Measurements from ENCODE around the gene CNTNAP1. TPM values are rescaled to one million over a fixed set of nuclear protein-coding genes. Genes with fewer than 3 reads are reported as not detected.

Gene CNTNAP1
- polyA plus RNA-seq, 4 donors = 8.4 to 10.1 (median 8.5) TPM

DNA sequence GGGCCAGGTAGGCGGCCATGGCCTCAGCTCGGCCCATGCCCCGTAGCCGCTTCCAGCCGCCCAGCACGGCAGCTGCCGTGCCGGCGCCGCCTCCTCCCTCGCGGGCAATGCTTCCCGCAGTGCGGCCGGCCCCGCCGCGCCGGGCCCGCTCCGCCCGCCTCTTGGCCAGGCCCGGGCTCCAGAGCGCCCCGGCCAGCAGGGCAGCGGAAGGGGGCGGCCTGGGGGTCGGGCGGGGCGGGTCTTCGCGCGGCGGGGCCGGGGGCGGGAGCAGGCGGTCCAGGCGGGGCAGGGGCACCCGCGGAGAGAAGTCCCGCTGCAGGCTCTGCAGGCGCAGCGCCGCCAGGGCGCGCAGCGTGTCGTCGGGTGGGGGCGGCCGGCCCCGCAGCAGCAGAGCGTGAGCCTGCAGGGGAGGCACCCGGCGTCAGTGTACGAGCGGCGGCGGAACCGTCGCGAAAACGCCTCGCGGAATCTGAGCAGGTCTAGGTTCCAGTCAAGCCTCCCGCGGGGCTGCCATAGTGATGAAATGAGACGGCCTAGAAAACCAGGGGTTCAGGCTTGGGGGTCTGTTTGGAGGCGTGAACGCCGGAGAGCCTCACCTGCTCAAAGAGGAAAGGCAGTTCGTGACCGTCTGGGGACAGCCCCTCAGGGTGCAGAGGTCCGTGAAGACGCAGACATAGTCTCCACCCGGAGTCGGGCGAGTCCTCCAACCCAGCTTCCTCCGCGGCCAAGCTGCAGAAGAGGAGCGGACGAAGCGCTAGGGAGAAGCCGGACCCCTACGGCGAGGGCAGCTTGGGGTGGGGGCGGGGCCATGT is 12.1 kb upstream of the CNTNAP1 start:
- DNase-seq (ENCODE audit: low read depth in 4 of 4, low spot score in 3 of 4) = no peak

DNA sequence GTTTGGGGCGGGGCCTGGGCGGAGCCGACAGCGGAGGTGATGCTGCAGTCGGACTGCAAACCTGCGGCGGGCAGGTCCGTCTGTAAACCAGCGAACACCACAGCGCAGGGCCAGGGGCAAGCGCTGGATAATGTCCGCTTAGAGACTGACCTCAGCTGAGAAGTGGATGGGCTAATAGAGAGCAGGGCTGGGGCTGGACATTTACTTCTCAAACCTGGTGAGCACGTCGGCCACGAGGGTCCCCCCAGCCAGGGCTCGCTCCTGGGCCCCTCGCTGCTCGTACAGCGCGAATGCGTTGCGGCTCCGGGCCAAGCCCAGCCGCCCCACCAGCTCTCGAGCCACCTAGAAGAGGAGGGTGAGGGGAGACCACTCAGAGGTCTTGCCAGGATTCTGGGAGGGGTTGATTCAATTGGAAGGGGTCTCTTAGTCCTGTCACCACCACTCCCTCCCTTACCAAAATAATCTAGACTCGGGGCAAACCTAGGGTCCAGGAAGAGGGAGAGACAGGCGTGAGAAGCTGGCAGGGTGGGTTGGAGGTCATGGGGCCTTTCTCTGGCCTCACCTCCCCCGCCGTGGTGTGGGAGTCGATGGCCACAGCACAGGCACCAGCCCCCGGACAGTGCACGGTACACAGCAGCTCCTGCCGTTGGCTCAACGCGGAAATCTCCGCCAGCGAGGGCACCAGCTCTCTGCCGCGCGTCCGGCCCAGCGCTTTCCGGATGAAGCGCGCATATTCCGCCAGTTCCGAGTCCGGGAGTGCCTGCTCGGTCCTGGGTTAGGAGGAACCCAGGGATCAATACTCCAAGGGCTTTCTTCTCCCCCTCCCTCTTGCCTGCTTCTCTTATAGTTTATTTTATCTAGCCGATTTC is 11.3 kb upstream of the CNTNAP1 start:
- DNase-seq (ENCODE audit: low read depth in 4 of 4, low spot score in 3 of 4) = no peak

DNA sequence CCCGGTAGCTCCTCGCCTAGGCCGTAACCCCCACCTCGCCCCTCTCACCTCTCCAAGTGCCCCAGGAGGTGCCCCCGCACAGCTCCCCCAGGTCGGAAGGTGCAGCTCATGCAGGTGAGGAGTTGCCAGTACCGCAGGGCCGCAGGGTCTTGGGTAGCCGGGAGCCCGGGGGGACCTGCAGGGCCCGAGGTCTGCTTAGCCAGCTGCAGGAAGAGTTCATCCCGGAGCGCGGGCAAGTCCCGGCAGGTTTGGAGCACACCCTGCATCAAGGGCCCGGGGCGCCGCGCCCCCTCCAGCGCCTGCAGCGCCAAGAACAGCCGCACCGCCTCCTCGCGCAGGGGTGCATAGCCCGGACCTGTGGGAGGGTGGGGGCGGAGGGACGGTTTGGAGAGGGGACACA is 10.3 kb upstream of the CNTNAP1 start:
- DNase-seq (ENCODE audit: low read depth in 4 of 4, low spot score in 3 of 4) = no peak

DNA sequence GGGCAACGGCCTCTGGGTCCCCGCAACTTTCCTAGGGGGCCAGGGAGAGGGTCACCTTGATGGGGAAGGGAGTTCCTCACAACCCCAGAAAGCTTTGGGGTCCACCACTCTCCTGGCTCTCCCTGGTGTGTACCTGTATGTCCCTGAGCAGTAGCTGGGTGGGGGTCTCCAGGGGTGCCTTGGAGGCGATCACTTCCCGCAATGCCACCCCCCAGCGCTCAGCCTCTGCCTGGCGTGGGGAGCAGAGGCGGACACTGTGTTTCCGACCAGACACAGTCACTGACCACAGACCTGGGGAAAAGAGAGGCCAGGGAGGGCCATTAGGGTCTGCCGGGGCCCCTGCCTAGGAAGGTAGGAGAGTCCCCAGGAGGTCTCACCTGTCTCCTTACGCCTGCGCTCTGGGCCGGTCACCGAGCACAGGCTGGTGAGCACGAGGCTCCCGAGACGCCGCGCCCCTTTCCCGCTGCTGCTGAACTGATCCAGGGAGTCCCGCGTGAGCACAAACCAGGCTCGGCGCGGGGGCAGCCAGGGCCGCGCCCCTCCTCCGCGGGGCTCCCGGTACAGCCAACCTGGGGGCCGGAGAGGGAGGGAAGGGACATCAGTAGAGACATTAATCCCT is 9.0 kb upstream of the CNTNAP1 start:
- DNase-seq (ENCODE audit: low read depth in 4 of 4, low spot score in 3 of 4) = no peak

DNA sequence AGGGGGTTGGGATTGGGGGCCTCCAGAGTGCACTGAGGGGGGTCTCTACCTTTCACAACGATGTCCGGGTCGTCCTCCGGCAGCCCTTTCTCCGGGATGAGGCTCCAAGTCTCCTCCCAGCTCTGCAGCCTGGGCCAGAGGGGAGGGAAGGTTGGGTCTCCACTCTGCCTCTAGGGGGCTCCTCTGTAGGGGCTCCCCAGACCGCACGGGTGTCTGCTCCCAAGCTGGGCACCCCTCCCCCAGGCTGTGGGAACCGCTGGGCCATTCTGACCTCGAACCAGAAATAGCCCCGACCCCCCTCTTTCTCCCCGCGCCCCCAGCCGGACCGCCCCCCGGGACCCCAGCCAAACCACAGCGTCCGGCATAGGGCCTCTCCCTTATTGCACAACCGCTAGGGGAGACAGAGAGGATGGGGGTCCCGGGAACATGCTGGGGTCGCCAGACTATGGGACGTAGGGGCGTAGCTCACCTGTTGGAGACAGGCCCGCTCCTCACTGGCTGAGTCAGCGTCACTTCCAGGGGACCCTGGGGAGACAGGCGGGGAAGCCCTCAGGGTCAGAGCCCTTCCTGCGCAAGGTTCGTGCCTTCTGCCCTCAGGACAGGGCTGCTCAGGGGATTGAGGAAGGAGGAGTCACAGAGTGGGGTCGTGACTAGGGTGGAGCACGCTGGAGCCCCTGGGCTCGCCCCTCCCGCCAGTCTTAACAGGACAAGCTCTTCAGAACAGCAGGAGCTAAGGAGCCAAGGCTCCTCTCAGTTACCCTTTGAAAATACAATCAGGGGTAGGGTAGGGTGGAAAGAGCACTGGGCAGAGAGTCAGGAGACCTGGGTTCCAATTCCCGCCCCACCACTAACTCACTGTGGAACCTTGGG is 8.2 kb upstream of the CNTNAP1 start:
- no peak for DNase-seq (ENCODE audit: low read depth in 4 of 4, low spot score in 3 of 4)

DNA sequence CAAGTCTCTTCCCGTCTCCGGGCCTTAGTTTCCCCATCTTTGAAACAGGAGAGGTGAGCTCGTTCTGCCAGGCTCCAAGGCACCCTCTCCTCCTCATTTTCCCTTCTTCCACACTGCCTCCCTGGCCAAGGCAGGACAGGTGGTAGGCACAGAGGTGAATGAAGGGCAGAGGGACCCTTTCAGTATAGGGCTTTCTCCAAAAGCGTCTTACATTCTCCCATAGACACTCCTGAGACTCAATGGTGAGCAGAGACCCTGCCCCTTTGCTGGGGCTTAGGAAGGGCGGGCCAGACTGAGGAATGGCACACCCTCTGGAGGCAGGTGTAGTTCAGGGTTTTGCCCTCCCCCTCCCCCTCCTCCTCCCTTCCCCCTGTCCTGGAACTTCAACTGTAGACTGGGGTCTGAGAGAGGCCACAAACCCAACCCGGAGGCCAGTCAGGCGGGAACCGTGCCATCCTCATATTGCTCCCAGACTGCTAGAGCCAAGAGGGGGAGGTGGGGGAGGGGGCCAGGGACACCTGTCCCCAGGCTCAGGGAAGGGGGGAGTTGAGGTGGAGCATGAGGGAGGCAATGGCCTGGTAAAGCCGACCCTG is 7.5 kb upstream of the CNTNAP1 start:
- DNase-seq (ENCODE audit: low read depth in 4 of 4, low spot score in 3 of 4) = no peak

DNA sequence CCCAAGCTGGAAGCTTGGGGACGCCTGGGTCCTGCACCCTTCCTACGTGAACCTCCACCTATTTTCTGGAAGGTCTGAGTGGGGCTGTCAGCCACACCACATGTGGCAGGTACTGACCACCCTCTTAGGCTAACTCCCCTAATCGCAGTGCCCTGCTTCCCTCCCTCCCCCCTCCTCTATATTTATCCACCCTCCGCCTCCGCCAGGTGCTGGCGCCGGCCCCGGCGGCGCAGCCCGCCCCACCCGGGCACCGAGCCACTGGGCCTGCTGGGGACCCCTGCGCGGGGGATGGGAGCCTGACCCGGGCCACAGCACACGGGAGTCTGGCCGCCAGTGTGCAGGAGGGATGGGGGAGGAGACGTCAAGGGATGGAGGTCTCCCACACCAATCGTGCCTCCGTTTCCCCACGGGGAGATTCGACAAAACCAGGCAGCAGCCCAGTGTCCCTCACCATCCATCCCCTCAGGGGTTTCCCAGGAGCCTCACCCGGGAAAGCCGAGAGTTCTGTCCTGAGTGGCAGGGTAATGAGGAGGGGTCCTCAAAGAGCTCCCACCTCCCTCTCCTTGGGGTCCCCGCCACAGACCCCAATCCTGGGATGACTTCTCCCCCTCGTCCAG is 6.9 kb upstream of the CNTNAP1 start:
- no peak for DNase-seq (ENCODE audit: low read depth in 4 of 4, low spot score in 3 of 4)

DNA sequence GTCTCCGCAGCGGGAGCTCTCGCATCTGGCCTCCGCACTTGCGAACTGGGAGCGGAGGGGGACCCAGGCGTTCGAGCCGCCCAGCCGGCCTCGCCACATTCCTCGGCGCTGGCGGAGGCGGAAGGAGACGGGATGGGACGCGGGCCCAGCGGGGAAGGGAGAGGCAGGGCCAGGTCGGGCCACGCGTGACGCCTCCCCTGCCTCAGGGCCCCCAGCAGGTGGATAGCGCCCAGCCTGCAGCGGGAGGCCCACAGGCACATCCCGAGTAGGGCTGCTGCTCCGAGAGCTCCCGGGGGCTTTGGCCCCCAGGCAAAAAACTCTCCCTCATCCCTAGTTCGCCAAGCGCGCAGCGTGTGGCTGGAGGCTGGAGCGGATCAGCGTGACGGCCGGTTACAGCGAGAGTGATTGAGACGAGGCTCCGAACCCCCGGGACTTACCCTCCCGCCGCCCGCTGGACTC is 6.3 kb upstream of the CNTNAP1 start:
- no peak for DNase-seq (ENCODE audit: low read depth in 4 of 4, low spot score in 3 of 4)

DNA sequence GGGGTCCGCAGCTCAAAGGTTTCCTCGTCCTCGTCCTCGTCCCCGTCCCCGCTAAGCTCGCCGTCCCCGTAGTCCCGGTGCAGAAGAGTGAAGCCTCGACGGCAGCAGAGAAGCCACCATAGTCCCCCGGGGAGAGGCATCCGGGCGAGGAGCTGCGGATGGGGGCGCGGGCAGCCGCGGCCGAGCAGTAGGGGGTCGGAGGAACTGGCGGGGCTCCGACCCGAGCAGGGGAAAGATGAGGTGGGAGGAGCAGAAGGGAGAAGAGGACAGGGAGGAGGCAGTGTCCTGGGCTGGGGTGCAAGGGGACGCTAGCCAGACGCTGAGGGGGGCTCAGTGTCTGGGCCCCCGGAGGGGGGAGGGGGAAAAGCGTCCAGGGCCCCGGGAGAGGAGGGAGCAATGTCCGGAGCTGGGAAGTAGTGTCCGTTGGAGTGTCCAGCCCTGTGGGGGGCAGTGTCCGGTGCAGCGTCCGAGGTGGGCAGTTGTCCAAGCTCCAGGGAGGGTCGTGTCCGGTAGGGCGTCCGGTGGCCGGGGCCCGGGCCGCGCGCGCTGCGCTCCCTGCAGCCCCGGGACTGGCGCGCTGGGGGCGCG is 5.8 kb upstream of the CNTNAP1 start, which contains the start of gene PLEKHH3:
TSS of gene PLEKHH3 (minus strand) at position 571 of the 588 bp plus-strand sequence. CDS start at position 140, 431 bp downstream.
- peak in 1 of 4 donors; percentile 68 for DNase-seq (ENCODE audit: low read depth in 4 of 4, low spot score in 3 of 4)

DNA sequence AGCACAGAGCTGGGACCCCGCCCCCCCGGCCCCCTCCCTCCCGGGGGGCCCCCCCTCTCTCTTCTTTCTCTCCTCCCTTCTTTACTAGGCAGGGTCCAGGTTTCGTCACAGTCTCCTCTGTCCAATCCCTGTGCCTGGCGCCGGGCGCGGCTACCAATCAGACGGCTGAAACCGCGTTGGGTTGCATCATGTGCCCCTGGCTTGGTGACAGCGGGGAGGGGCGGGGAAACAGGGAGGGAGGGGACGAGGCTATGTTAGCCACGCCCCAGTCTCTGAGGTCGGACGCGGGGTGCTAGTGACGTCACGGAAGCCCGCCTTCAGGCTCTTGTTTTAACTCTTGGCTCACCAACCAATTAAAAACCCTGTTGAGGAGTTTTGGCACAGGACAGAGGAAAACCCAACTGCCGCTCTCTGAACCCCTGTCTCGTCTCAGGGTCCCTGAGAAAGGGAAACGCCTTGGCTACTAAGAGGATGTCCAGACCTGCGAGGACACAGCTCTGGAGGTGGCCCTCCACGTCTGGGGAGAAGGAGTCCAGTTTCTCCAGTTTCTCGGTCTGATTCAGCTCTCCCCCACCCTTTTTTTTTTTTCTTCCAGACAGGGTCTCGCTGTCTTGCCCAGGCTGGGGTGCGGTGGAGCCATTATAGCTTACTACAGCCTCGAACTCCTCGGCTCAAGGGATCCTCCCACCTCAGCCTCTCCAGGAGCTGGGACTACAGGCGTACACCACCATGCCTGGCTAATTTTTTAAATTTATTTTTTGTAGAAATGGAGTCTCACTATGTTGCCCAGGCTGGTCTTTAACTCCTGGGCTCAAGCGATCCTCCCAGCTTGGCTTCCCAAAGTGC is 5.1 kb upstream of the CNTNAP1 start:
- peak; percentile 99 to 100 (median 99) for DNase-seq (ENCODE audit: low read depth in 4 of 4, low spot score in 3 of 4)

DNA sequence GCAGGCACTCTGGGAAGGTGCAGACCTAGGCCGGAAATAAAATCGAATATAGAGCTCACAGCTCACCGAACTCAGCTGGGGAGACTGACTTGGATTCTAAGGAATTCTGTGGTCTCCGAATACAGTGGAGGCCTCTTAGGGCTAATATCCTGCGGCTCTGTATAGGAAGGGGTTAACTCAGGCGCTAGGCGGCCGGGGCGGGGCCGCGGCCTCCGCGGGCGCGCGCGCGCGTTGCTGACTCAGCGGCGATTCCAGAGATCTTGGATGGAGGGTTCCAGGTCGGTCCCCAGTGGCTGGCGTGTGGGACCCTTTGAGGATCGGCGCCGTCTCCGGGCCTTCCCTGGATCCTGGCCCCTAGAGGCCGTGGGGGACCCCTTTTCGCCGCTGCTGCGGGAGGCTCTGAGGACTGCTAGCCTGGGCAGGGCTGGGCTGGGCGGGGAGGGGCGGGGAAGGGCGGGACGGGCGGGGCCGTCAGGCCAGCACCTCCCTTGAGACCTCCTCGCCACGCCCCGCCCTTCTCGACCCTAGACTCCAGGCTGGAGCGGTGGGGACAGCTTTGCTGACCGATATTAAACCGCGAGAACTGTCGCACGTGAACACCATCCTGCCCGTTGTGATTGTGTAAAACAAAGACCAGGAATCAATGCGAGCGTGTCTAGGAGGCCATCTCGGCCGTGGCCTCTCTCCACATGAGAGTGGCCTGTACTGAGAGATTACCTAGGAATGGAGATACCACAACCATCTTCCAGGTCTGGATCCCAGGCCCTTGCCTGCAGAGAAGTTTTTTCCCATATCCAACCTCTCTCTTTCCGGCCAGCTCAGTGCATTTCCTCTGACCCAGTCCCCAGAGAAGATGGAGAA is 4.2 kb upstream of the CNTNAP1 start:
- peak in 1 of 4 donors; percentile 83 for DNase-seq (ENCODE audit: low read depth in 4 of 4, low spot score in 3 of 4)

DNA sequence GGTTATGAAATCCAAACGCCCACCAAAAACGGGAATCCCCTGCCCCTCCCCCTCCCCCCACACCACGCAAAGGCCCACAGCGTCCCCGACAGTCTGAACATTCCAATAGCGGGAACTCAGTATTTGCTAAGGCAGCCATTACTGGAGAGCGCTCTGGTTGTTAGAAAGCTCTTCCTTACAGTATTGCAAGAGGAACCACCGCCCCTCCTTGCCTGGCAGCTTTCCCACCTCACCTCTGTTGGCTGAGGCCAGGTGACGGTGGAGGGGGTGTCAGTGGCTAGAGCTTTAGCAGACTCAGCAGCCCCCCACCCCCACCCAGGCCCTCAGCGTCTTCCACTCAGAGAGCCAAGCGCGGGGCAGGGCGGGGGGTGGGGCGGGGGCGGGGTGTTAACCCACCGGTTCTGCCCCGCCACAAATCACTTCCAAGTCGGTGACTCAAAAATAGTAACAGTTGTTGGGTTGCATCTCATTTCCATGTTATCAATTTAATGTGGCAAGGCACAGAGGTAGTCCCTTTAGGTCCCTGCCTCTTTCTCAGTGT is 3.3 kb upstream of the CNTNAP1 start:
- DNase-seq (ENCODE audit: low read depth in 4 of 4, low spot score in 3 of 4) = no peak

DNA sequence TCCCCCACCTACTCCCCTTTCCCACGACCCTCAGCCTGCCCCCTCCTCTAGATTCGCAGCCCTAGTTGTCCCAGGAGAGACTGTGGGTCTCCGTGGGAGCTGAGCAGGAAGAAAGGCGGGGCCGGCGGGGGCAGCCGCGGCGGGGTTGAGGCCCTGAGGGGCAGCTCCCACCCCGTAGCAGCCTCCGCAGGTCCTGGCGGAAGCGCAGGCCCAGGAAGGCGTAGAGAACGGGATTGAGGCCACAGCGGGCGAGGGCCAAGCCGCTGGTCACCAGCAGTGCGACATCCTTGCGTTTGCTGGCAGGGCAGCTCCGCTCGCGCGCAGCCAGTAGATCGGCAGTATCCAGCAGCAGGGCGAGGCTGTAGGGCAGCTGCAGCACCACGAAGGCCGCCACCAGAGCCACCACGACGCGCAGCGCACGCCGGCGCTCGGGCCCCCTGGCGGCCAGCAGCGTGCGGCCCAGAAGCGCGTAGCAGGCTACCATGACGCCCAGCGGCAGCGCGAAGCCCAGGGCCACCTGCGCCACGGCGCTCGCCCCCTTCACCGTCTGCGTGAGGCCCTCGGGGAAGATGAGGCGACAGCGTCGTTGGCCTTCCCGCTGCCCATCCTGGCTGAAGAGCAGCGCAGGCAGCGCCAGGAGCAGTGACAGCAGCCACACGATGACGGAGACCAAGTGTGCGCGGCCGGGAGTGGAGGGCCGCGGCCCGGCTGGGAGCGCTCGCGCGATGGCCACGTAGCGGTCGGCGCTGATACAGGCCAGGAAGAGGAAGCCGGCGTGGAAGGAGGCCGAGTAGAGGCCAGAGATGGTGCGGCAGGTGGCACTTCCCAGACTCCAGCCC is 2.6 kb upstream of the CNTNAP1 start:
- peak in 1 of 4 donors; percentile 79 for DNase-seq (ENCODE audit: low read depth in 4 of 4, low spot score in 3 of 4)

DNA sequence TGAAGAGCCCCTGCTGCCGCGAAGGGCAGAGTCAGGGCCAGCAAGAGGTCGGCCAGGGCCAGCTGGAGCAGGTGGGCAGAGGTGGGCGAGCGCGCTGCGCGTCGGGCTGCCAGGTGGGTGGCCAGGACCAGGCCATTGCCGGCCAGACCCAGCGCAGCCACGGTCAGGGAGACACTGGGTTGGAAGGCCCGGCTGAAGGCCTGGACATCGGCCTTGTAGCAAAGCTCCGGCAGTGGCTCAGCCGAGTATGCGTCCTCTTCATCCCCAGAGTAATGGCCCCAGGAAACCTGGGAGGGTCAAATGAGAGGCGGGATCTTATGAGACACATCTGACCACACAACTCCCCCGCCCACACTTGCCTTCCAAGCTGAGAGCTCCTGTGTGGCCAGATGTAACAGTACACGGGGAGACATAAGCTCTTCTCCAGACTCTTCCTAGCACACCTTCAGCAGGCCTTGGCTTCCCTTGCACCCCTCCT is 2.0 kb upstream of the CNTNAP1 start:
- DNase-seq (ENCODE audit: low read depth in 4 of 4, low spot score in 3 of 4) = no peak

DNA sequence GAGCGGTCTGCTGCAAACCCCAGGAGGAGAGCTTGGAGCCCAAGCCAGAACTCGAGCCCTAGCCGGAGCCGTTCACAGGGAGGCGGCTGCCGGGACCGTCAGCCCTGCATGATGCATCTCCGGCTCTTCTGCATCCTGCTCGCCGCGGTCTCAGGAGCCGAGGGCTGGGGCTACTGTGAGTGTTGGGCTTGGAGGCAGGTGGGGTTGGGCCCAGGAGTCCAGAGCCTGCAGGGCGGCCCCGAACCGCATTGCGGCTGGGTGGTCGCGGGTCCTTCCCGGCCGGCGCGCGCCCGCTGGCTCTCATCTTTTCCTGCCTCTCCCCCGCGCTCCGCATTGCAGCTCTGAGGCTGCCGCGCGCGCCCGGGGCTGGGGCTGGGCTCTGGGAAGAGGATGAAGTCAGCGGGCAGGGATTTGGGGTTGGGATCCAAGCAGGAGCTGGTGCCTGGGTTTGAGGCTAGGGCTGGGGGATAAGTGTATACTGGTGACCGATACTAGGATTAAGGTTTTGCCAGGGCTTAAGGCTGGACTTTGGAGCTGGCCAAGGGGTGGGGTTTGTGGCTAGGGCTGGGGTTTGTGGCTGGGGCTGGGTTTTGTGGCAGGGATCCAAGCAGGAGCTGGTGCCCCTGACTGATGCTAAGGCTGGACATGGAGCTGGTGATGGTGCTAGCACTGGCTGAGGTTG is 532 bp downstream of the CNTNAP1 start:
- DNase-seq (ENCODE audit: low read depth in 4 of 4, low spot score in 3 of 4) = no peak
